ENCODE measurements around the gene SERPINA12. TPM values are rescaled to one million over a fixed set of nuclear protein-coding genes. Genes with fewer than 3 reads are reported as not detected.

SERPINA12 gene
- total RNA-seq, 1 donor from 2014 or later, result not detected

GRCh38 chr14:94462763-94463572, 46.3 kb downstream of the SERPINA12 start:
- Mint-ChIP-seq H3K27me3 (ENCODE audit: insufficient read depth) (no peaks in the 10 kb centered on the region), H3K9me3 (peaks cover 9% of the 10 kb centered on the region), H3K36me3 (ENCODE audit: low read depth) (no peaks in the 10 kb centered on the region), H3K4me3 (no peak overlapping the region), H3K27ac (no peak overlapping the region), H3K4me1 (ENCODE audit: low read depth) (no peaks in the 10 kb centered on the region)
- no peak for DNase-seq (ENCODE audit: low spot score)
- intact Hi-C loops (cut with micrococcal nuclease), result no loop called here

DNA sequence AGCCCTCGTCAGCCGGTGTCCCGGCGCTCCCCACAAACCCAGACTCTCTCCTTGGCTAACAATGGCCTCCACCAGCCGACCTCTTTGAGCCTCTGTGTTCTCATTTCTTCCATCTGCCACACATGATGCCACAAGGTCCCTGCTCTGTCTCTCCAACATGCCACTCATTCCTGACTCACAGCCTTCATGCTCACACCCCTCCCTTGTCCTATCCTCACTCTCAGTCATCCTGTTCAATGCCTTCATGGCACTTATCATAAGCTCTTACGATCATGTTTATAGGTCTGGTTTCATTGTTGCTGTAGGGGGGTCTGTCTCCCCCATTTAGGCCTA, 47.1 kb downstream of the SERPINA12 start:
- no peaks in the 10 kb centered on the region for H3K4me1 Mint-ChIP-seq (ENCODE audit: low read depth)
- peaks cover 9% of the 10 kb centered on the region for H3K9me3 Mint-ChIP-seq
- peaks cover 4% of the 10 kb centered on the region for H3K27me3 Mint-ChIP-seq (ENCODE audit: insufficient read depth)
- no peaks in the 10 kb centered on the region for H3K36me3 Mint-ChIP-seq (ENCODE audit: low read depth)
- H3K27ac Mint-ChIP-seq, result no peak overlapping the region
- intact Hi-C loops (cut with micrococcal nuclease), result no loop called here
- H3K4me3 Mint-ChIP-seq, result no peak overlapping the region
- no peak for DNase-seq (ENCODE audit: low spot score)

DNA sequence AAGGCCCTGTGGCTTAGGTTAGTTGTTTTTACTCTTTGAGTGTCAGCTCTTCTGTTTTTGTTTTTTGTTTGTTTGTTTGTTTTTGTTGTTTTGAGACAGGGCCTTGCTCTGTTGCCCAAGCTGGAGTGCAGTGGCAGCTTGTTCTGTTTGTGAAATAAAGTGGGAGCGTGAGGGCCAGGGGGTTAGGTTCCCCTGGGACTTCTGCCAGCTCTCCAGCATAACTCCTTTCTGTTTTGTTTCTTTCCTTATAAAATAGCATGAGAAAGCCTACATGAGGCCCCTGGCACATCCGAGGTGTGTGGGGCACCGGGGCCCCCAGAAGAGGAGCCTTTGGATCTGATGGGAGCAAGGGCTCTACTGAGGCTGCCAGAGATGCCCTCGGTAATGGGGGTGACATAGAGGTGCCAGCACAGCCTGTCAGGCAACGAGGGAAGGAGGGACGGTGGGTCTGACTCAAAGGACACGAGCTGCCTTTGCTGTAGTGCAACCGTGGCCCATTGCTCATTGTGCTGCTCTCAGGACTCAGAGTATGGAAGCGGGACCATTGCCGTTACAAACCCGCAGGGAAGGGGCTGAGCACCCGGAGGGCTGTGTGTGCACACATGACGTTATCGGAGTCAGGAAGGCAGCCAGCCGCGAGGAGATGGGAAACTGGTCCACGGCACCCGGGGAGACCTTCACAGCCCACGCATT, 47.6 kb downstream of the SERPINA12 start:
- DNase-seq (ENCODE audit: low spot score), result no peak
- intact Hi-C loops (cut with micrococcal nuclease), result no loop called here
- Mint-ChIP-seq H3K4me3 (no peak overlapping the region), H3K9me3 (peaks cover 9% of the 10 kb centered on the region), H3K27ac (no peak overlapping the region), H3K4me1 (ENCODE audit: low read depth) (no peaks in the 10 kb centered on the region), H3K36me3 (ENCODE audit: low read depth) (no peaks in the 10 kb centered on the region), H3K27me3 (ENCODE audit: insufficient read depth) (peaks cover 7% of the 10 kb centered on the region)

DNA sequence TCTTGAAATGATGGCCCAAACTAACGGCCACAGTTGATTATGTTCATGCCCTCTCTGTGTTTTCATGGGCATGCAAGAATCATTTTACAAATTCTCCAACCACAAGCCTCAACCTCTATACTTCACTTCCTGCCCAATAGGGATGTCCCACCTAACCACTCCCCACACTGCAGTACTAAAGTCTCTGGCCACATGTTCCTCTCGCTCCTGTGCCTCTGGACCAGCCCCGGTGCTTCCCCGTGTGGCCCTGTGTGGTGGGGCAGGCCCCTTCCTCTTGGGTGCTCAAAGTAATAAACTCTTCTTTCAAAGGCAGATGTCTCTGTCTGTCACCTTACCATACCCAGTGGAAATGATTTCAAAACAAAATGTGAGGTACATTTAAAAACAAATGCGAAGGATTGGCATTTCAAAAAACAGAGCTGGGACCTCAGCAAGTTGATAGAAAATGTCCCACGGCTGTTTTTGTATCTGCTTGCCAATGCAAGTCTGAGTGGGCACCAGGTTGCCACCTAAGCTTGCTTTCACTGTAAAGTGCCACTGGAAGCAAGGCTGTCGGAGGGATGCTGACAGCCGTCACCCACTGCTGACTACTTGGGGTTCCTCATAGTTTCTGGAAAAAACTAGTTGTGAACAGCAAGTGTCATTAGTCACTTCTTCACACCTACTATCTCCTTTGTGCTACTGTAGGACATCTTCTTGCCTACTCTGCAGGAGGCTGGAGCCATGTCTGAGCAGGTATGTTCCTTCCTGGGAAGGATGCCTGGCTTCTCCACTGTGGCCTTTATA, 48.4 kb downstream of the SERPINA12 start:
- Mint-ChIP-seq H3K36me3 (ENCODE audit: low read depth) (no peaks in the 10 kb centered on the region), H3K4me1 (ENCODE audit: low read depth) (no peaks in the 10 kb centered on the region), H3K4me3 (no peak overlapping the region), H3K27ac (peak overlapping the region; percentile 22), H3K9me3 (peaks cover 9% of the 10 kb centered on the region), H3K27me3 (ENCODE audit: insufficient read depth) (peaks cover 8% of the 10 kb centered on the region)
- DNase-seq (ENCODE audit: low spot score), result no peak
- intact Hi-C loops (cut with micrococcal nuclease), result no loop called here

GRCh38 chr14:94458558-94459205, 50.6 kb downstream of the SERPINA12 start:
- Mint-ChIP-seq H3K27me3 (ENCODE audit: insufficient read depth) (peaks cover 20% of the 10 kb centered on the region), H3K36me3 (ENCODE audit: low read depth) (no peaks in the 10 kb centered on the region)
- intact Hi-C loops (cut with micrococcal nuclease), result no loop called here

GRCh38 chr14:94458096-94458495, 51.2 kb downstream of the SERPINA12 start:
- Mint-ChIP-seq H3K4me1 (ENCODE audit: low read depth) (no peaks in the 10 kb centered on the region), H3K9me3 (peaks cover 4% of the 10 kb centered on the region), H3K36me3 (ENCODE audit: low read depth) (no peaks in the 10 kb centered on the region), H3K27me3 (ENCODE audit: insufficient read depth) (peaks cover 22% of the 10 kb centered on the region), H3K4me3 (no peak overlapping the region), H3K27ac (no peak overlapping the region)
- intact Hi-C loops (cut with micrococcal nuclease), result no loop called here
- DNase-seq (ENCODE audit: low spot score), result no peak

More at GRCh38 chr14:94458558-94459205, 50.6 kb downstream of the SERPINA12 start:
- no peak for DNase-seq (ENCODE audit: low spot score)
- Mint-ChIP-seq H3K4me3 (no peak overlapping the region), H3K27ac (no peak overlapping the region), H3K9me3 (peaks cover 9% of the 10 kb centered on the region), H3K4me1 (ENCODE audit: low read depth) (no peaks in the 10 kb centered on the region)

DNA sequence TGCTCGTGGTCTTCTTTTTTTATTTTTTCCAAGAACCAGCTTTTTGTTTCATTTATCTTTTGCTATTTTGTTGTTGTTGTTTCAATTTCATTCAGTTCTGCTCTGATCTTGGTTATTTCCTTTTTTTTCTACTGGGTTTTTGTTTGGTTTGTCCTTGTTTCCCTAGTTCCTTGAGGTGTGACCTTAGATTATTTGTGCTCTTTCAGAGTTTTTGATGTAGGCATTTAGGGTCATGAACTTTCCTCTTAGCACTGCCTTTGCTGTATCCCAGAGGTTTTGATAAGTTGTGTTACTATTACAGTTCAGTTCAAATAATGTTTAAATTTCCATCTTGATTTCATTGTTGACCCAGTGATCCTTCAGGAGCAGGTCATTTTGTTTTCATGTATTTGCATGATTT, 53.3 kb downstream of the SERPINA12 start:
- no peaks in the 10 kb centered on the region for H3K9me3 Mint-ChIP-seq
- no peaks in the 10 kb centered on the region for H3K4me1 Mint-ChIP-seq (ENCODE audit: low read depth)
- no peak for DNase-seq (ENCODE audit: low spot score)
- H3K27ac Mint-ChIP-seq, result no peak overlapping the region
- intact Hi-C loops (cut with micrococcal nuclease), result no loop called here
- H3K4me3 Mint-ChIP-seq, result no peak overlapping the region
- no peaks in the 10 kb centered on the region for H3K36me3 Mint-ChIP-seq (ENCODE audit: low read depth)
- H3K27me3 Mint-ChIP-seq (ENCODE audit: insufficient read depth), result peaks cover 24% of the 10 kb centered on the region

DNA sequence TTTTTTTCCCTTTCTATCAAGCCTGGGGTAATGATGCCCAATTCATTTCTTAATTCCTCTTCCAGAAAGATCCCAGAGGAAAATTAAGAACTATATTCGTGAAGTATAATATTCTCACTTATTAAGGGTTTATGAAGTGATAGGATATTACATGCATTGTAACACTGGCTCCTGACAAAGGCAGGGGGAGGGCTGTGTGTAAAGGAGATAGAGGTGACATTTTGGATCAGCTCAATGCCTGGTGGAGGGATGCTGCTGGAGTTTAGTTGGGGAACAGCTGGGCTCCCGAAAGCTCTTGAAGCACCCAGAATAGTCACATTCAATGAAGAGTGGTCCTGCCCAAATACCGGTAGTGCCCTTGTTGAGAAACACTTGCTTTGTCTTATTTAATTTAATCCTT, 57.4 kb downstream of the SERPINA12 start:
- Mint-ChIP-seq H3K27me3 (ENCODE audit: insufficient read depth) (peaks cover 28% of the 10 kb centered on the region), H3K27ac (no peak overlapping the region), H3K36me3 (ENCODE audit: low read depth) (no peaks in the 10 kb centered on the region), H3K9me3 (no peaks in the 10 kb centered on the region), H3K4me1 (ENCODE audit: low read depth) (no peaks in the 10 kb centered on the region), H3K4me3 (no peak overlapping the region)
- intact Hi-C loops (cut with micrococcal nuclease), result no loop called here
- DNase-seq (ENCODE audit: low spot score), result no peak

DNA sequence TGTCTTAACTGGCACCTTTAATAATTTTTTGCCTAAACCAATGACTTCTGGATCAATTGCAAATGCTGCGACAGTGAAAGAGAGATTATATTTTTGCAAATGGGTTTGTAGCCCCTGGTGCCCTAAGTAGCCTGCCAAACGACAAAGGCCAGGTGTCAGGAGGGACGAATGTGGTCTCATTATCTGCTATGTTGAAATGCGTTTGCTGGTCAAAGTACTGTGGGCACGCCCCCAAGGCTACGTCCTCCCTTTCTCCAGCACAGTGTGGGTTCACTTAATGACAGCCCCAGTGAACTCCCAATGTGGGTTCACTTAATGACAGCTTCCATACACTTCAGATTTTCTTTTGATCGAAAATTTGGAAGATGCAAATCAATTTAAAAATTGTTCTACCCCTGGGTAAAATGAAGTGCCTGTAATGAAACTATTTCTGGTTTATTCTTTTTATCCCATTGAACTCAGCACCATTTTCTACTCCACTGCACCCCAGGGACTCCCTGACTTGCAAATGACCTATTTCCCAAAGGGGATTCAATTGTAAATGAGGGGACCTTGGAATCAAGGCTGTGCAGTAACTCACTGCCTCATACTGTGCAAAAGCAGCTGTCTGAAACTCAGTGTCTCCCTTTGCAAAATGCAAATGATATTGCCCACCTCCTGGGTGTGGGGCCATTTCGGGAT, 58.0 kb downstream of the SERPINA12 start:
- Mint-ChIP-seq H3K4me1 (ENCODE audit: low read depth) (no peaks in the 10 kb centered on the region), H3K9me3 (no peaks in the 10 kb centered on the region), H3K4me3 (no peak overlapping the region)

GRCh38 chr14:94450722-94451090, 58.6 kb downstream of the SERPINA12 start:
- no peaks in the 10 kb centered on the region for H3K4me1 Mint-ChIP-seq (ENCODE audit: low read depth)
- intact Hi-C loops (cut with micrococcal nuclease), result no loop called here
- H3K27me3 Mint-ChIP-seq (ENCODE audit: insufficient read depth), result peaks cover 28% of the 10 kb centered on the region
- H3K36me3 Mint-ChIP-seq (ENCODE audit: low read depth), result no peaks in the 10 kb centered on the region
- H3K9me3 Mint-ChIP-seq, result no peaks in the 10 kb centered on the region
- DNase-seq (ENCODE audit: low spot score), result no peak
- no peak overlapping the region for H3K27ac Mint-ChIP-seq
- H3K4me3 Mint-ChIP-seq, result no peak overlapping the region

More for the DNA sequence above, 58.0 kb downstream of the SERPINA12 start:
- H3K36me3 Mint-ChIP-seq (ENCODE audit: low read depth), result no peaks in the 10 kb centered on the region
- H3K27me3 Mint-ChIP-seq (ENCODE audit: insufficient read depth), result peaks cover 25% of the 10 kb centered on the region
- H3K27ac Mint-ChIP-seq, result no peak overlapping the region
- DNase-seq (ENCODE audit: low spot score), result no peak
- intact Hi-C loops (cut with micrococcal nuclease), result no loop called here

DNA sequence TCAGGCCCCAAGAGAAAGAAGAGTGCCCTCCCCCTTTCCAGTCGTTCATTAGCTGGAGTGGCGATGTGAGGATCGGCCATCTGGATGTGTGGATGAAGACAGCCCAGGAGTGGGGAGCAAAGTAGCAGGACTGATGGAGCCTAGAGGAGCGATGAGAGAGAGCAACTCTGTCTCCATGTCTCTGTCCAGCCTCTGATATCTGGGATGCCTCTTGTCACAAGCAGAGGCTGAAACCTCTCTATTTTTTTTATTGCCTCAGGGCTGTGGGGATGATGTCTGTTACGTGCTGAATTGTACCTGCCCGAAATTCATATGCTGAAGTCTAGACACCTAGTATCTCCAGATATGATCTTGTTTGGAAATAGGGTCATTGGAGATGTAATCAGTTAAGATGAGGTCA, 59.3 kb downstream of the SERPINA12 start:
- Mint-ChIP-seq H3K9me3 (no peaks in the 10 kb centered on the region), H3K27ac (no peak overlapping the region), H3K36me3 (ENCODE audit: low read depth) (no peaks in the 10 kb centered on the region), H3K4me3 (no peak overlapping the region), H3K27me3 (ENCODE audit: insufficient read depth) (peaks cover 27% of the 10 kb centered on the region), H3K4me1 (ENCODE audit: low read depth) (no peaks in the 10 kb centered on the region)
- intact Hi-C loops (cut with micrococcal nuclease), result no loop called here
- no peak for DNase-seq (ENCODE audit: low spot score)

- Mint-ChIP-seq H3K4me3 (no peak overlapping the region), H3K36me3 (ENCODE audit: low read depth) (no peaks in the 10 kb centered on the region), H3K4me1 (ENCODE audit: low read depth) (no peaks in the 10 kb centered on the region), H3K9me3 (no peaks in the 10 kb centered on the region), H3K27me3 (ENCODE audit: insufficient read depth) (peaks cover 16% of the 10 kb centered on the region), H3K27ac (no peak overlapping the region)
- no peak for DNase-seq (ENCODE audit: low spot score)
- intact Hi-C loops (cut with micrococcal nuclease), result no loop called here
Measured at GRCh38 chr14:94448071-94448808, 61.0 kb downstream of the SERPINA12 start.

Data from activated T-helper 1 cell treated with anti-CD3 and anti-CD28 coated beads, Interleukin-12 subunit alpha, Interleukin-12 subunit beta, Interleukin-2, Interleukin-4 antibody, amounts not matched to agents 30 ng/mL and 10 ng/mL and 1 ng/mL, durations not matched to agents 14 hours and 24 hours and 36 hours (primary cell).